GM08714 (cell line): Measurements from ENCODE around the gene AKR7A2.

Experiments used
- H3K4me3 ChIP-seq: fragments of 200-500 bp; sonication (Bioruptor generic); 2 replicates; pipeline ENCODE4 v1.5.1; 2014; ENCODE audit warnings: mild to moderate bottlenecking, low read length, inconsistent platforms
- ZNF274 ChIP-seq: IDR thresholded peaks from 2 replicates; pipeline ENCODE4 v1.6.1; 2012; ENCODE audit warnings: mild to moderate bottlenecking, low read depth, low read length

The AKR7A2 gene

DNA sequence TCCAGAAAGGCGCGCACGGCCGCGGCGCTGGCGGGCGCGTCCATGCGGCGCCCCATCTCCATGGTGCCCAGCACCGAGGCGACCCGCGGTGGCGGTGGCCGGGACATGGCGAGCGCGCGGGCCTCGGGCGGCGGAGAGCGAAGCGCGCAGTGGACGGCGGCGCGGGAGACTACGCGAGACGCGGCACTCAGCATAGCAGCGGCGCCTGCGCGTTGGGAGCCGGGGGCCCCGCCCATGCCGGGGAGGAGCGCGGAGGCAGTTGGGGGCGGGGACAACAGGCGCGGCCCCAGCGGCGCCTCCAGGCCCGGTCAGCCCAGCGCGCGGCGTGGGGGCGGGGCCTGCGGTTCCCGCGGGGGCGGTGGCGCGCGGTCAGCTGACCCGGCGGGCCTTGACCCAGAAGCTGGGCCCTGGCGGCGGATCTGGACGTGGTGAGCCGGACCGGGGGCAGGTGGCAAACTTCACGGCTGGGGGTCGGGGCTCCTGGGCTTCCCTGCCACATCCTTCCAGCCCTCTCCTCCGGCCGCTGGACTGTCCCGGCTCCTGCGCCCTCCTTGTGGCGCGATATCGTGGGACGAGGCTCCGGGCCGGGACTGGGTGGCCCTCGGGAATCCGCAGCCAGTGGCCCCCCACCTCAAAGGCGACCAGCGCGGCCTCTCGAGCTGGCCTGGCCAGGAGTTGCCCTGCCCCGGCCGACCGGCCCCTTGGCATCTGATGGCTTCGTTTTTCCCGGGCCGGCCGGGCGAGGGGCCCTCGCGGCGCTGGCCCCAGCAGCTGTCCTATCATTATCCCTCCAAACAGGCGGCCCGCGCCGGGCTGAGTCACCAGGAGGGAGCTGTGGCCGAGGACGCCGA, at the start of gene AKR7A2, which contains the start of gene SLC66A1:
AKR7A2 (minus strand) TSS at position 214 of the 851 bp plus-strand sequence; CDS start at position 194, 20 bp downstream.
SLC66A1 (plus strand) TSS at position 396 of the 851 bp plus-strand sequence. CDS start 5,352 bp downstream, outside the sequence.
- TF ChIP-seq ZNF274: no peak
- peak within 1 kb of the TSS; percentile 90 for H3K4me3 ChIP-seq

DNA sequence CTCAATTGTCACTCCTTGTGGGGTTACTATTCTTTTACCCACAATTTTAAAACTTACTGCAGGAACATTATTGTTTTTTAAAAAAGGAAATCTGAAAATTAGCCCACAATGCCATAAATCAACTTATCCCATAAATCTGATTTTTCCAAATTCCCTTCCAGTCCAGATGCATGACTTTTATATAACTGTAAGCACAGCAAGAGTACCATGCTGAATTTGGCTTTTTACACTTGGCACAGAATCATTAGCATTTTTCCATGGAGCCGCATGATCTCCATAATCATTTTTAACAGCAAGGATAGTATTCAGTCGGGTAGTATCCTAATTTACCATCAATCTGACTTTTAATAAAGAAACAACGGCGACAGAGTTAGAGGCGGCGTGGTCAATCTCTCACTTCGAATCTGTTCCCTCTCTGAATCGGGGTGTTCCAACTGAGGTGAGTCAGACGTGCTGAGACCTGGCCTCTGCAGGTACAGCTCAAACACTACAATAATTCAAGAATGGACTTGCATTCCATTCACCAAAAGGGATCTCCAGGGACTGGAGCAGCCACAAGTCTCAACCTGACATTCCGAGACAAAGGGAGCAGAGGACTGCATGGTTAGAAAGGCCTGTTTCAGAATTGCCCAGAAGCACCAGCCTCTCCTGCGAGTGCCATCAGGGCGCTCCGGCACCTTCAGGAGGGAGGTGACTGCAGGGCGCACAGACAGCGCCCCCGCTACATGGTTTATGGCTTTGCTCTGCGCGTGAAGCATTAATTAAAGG, 49.1 kb upstream of the AKR7A2 start:
- no peak overlapping the region for H3K4me3 ChIP-seq
- no peak for TF ChIP-seq ZNF274

DNA sequence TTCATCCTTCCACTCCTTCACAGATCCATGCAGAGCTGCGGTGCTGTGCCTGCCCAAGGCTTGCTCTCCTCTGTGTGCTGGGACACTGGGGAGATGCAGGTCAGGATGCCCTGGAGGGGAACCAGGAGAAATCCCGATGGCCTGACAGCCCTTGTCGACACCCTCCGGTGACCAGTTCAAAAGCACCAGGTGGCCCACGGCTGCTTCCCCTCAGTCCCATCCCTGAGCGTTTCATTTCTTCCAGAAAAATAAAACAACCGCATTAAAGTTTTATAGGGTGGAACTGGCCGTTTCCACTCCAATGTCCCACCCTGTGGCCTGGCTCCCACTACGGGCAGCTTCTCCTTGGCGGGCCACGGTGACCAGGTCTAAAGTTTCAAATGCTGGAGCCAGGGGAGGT, 48.5 kb upstream of the AKR7A2 start:
- TF ChIP-seq ZNF274: no peak
- H3K4me3 ChIP-seq: no peak overlapping the region

DNA sequence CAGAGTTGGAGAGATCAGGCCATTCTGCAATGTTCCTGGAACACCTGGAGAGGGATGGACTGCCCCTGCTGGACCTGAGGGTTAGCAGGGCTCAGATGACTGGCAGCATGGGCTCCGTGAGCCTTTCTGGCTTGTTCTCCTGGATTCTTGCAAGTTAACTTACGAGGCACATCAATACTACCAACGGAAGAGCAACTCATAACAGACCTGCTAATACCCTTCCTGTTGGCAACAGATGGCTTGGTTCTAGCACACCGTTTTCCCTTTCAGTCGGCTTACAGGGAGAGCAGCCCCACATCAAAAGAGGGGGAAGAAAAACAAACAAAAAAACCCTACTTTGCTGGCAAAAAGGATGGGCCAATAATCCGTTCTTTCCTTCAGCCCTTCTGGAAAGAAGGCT, 48.1 kb upstream of the AKR7A2 start:
- no peak overlapping the region for H3K4me3 ChIP-seq
- no peak for TF ChIP-seq ZNF274

DNA sequence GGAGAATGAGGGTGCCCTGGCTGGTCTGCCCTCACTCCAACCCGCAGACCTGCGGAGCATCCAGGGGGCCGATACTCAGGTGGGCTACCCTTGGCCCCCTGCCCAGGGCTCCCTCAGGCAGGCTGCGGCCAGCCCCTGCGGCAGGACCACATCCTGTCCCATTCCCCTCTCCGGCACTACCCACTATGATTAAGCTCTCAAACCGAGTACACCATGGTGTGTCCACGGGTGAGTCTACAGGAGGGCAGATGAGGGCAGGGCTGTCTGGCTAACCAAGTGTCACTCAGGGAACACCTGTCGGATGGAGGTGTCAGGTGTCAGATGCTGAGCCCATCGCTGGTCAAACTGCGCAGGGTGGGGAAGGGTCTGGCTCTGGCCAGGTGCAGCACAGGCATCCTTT, 47.4 kb upstream of the AKR7A2 start:
- no peak overlapping the region for H3K4me3 ChIP-seq
- no peak for TF ChIP-seq ZNF274

DNA sequence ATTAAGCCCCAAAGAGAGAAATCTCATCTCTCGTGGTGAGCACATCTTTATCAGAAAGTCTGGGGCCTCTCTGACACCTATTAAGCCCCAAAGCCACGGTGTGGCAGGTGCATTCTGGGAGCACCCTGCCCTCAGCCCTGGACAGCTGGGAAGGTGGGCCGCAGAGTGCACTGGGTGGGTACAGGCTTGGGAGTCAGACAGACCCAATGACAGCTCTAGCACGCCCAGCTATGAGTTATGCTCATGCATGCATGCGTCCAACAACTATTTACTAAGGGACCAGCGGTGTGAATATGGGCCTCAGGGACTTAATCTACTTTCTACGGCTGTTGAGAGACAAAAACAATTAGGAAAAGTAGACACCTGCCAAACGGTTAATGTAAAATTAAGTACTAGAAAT, 46.8 kb upstream of the AKR7A2 start:
- no peak overlapping the region for H3K4me3 ChIP-seq
- no peak for TF ChIP-seq ZNF274

DNA sequence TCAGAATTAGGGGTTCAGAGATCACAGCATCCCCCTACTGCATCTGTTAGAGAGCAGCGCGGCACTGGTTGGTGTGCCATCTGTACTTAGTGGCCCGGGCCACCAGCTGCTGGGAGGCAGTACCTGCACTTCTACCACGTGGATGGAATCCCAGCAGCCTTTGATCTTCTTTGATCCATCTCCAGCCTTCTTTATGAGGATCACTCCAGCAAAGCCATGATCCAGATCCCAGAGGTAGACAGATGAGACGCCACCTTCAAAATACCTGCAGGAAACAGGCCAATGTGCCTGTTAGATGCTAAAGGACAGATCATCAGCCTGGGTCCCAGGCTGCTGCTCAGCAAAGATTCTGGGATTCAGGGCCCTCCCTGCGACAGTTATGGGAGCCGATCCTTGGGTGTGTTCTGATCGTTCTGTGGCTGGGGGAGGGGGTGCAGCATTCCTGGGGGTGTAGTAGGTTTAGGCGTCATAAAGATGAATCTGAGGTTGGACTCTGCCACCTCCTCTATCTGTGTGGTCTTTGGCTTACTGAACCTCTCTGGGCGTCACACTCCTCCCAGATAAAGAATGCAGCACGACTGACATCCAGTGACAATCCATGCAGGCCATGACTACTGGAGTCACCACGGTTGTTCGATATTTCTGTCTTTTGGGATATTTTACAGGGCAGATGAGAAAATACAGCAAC, 45.5 kb upstream of the AKR7A2 start:
- no peak overlapping the region for H3K4me3 ChIP-seq
- no peak for TF ChIP-seq ZNF274

DNA sequence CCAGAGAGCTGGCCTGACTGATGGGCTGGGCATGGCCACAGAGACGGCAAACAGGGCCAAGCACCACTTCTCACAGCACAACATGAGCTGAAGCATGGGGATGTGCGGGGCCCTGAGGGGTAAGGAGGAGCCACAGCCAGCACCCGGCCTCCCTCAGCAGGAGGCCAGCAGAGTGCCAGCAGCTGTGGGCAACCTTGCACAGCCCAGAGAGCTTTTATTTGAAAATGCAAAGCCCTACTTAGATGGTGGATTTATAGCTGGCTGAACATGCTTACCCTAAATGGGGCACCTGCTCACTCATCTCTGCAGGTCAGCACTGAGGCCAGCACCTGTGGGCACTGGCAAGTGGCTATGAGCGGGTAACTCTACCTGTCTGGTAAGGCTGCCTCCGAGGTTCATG, 44.3 kb upstream of the AKR7A2 start:
- H3K4me3 ChIP-seq: no peak overlapping the region
- no peak for TF ChIP-seq ZNF274

DNA sequence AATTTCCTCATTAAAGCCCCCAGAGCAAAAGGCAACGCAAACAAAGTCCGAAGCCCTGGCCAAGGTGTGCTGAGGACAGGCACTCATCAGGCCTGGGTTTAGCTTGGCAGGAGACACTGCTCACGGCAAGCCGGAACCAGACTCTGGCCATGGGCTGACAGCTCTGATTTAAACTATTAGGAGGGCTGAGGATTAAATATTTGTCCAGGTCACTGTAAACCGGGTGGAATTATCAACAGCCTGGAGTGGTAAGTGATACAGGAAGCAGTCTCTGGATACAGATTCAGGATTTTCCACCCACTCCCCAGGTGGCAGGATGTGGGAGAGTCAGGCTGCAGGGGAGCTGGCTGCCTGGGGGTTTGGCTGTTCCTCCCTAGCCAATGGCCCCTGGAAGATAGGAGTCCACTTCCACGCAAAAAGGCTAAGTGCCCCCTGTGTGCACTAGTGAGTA, 42.6 kb upstream of the AKR7A2 start:
- no peak overlapping the region for H3K4me3 ChIP-seq
- no peak for TF ChIP-seq ZNF274

DNA sequence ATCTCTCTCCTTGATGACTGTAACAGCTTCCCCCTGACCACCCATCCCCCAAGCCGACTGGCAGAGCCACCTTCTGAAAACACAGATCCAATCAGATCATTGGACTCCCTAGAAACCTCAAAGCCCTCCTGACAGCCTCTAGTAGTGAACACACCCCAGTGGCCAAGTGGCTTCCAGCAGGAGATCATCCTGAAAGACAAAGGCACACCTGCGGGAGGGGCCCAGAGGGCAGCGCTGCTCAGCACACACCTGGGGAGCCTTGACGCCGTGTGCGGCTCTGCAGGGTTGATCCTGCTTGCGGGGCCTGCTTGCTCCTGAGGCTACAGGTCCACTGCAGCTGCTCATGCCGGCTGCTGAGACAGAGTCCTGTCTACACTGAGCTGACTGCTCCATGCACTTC, 41.7 kb upstream of the AKR7A2 start:
- TF ChIP-seq ZNF274: no peak
- H3K4me3 ChIP-seq: no peak overlapping the region

DNA sequence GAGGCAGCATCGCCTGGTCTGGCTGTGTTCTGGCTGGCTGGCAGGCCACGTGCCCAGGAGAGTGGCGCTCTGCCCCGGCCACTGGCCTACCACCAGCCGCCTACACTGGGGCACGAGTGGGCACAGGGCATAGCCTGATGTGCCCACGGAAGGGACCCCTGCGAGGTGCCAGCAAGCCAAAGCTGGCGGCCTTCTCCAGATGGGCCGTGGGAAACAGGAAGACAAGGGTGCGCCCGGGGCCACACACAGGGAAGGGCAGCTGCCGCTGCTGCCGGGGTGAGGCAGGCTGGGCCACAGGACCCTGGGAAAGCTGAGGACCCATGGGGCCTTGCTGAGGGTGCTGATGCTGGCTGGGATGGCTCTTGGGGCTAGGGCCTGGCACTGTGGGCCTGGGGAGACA, 40.9 kb upstream of the AKR7A2 start:
- TF ChIP-seq ZNF274: no peak
- H3K4me3 ChIP-seq: no peak overlapping the region

DNA sequence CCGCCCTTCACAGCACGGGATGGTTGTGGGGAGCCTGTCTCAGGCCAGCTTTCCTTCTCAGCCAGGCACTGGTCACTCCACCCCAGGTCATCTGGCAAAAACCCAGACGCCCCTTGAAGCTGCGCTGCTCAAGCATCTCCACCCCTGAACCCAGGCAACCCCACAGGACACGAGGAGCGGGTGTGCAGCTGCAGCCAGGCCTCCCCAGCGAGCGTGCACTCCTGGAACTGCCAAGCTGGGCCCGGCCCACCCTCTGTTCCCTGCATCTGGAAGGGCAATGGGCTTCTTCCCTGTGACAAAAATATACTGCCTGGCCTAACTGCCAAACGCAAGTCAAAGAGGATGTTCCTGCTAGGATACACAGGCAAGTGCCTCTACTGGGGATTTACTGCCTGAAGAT, 39.9 kb upstream of the AKR7A2 start:
- no peak for TF ChIP-seq ZNF274
- H3K4me3 ChIP-seq: no peak overlapping the region

DNA sequence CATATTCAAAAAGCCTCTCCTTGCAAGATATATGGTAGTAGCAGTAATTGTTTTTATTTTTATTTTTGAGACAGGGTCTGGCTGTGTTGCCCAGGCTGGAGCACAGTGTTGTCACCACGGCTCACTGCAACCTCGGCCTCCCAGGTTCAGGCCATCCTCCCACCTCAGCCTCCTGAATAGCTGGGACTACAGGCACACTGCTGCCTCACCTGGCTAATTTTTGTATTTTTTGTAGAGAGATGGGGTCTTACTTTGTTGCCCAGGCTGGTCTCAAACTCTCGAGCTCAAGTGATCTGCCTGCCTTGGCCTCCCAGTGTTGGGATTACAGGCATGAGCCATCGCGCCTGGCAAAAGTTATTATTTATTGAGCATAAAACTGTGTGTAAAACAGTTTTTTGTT, 38.6 kb upstream of the AKR7A2 start:
- TF ChIP-seq ZNF274: no peak
- H3K4me3 ChIP-seq: no peak overlapping the region

DNA sequence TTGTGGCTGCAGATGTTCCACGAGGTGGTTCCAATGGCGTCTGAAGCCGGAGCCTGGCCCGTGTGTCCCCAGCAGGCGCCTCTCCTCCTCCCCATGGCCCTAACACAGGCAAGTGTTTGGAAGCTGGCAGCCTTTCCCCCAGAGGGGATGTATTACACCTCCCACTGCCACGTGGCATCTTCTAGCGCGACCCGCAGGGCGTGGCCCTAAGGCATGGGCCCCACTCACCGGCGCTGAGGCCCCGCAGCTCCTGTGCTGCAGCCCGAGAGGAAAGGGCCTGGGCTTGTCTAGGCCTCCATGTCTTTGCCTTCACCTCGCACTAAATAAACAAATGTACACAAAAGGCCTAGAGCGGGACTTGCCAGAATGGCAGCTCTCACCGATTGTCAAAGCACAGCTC, 38.1 kb upstream of the AKR7A2 start:
- no peak for TF ChIP-seq ZNF274
- H3K4me3 ChIP-seq: no peak overlapping the region
